Tibial nerve (tissue), 4 donors: ENCODE data around the gene GSN. TPM values are rescaled to one million over a fixed set of nuclear protein-coding genes. Genes with fewer than 3 reads are reported as not detected.
A peak's percentile ranks its signal among the peaks of the same experiment; 100 is the strongest.

Experiments
- DNase-seq, 2 donors: peaks; one replicate each; pipeline ENCODE4 v3.0.0-alpha.2; 2019; ENCODE audit warnings: low spot score in 2 of 2
- H3K27ac ChIP-seq, 4 donors: fragments of 200-600 bp; sonication (generic) in 3 of 4; one replicate each; pipeline ENCODE4 v1.5.1; 2017 to 2019; ENCODE audit warnings: mild to moderate bottlenecking in 1 of 4
- H3K27me3 ChIP-seq, 2 donors: fragments of 200-600 bp; sonication (generic) in 1 of 2; one replicate each; pipeline versions ENCODE4 v1.5.1 to v1.6.0; 2017 to 2019
- H3K36me3 ChIP-seq, 3 donors: fragments of 200-600 bp; sonication (generic); one replicate each; pipeline ENCODE4 v1.5.1; 2018 to 2019
- H3K4me1 ChIP-seq, 4 donors: fragments of 200-600 bp; sonication (generic) in 3 of 4; one replicate each; pipeline ENCODE4 v1.5.1; 2017 to 2019
- H3K4me3 ChIP-seq, 4 donors: fragments of 200-600 bp; sonication (generic) in 3 of 4; one replicate each; pipeline ENCODE4 v1.5.1; 2017 to 2019; ENCODE audit warnings: mild to moderate bottlenecking in 1 of 4, moderate library complexity in 1 of 4
- H3K9me3 ChIP-seq, 4 donors: fragments of 200-600 bp; sonication (generic) in 3 of 4; one replicate each; pipeline ENCODE4 v1.5.1; 2017 to 2019
- EP300 ChIP-seq, 2 donors: sonication (generic); formaldehyde crosslinking; IDR thresholded peaks; one replicate each; pipeline ENCODE4 v1.6.1; 2017; ENCODE audit warnings: antibody characterized with exemption in 2 of 2, mild to moderate bottlenecking in 1 of 2
- POLR2A ChIP-seq, 2 donors: fragments of 450-650 bp; IDR thresholded peaks; one replicate each; pipeline ENCODE4 v1.6.1; 2017; ENCODE audit warnings: antibody characterized with exemption in 2 of 2, mild to moderate bottlenecking in 2 of 2, moderate library complexity in 2 of 2
- WGBS, 2 donors: methylation state at CpG; one replicate each; pipeline ENCODE4 v1.1.5; 2018; 5-methylcytosine and 5-hydroxymethylcytosine counted together
- total RNA-seq, 4 donors: library from RNA; depleted of rRNA; stranded (reverse); fragments of >200 nt; gene quantifications; one replicate each; pipeline ENCODE4 v1.1.0, GENCODE V29; 2016
- TF ChIP-seq, protein P1 (sequence below), 5 experiments: fragments of 200-600 bp in 3 of 5; fragments of 450-650 bp in 2 of 5; sonication (generic) in 3 of 5; IDR thresholded peaks; one replicate each; pipeline ENCODE4 v1.5.1; 2016 to 2019; ENCODE audit warnings: antibody characterized with exemption in 5 of 5, mild to moderate bottlenecking in 3 of 5, moderate library complexity in 2 of 5

GSN gene
- total RNA-seq, 4 donors from 2014 or later = 1,899 to 6,678 (median 4,539) TPM

DNA sequence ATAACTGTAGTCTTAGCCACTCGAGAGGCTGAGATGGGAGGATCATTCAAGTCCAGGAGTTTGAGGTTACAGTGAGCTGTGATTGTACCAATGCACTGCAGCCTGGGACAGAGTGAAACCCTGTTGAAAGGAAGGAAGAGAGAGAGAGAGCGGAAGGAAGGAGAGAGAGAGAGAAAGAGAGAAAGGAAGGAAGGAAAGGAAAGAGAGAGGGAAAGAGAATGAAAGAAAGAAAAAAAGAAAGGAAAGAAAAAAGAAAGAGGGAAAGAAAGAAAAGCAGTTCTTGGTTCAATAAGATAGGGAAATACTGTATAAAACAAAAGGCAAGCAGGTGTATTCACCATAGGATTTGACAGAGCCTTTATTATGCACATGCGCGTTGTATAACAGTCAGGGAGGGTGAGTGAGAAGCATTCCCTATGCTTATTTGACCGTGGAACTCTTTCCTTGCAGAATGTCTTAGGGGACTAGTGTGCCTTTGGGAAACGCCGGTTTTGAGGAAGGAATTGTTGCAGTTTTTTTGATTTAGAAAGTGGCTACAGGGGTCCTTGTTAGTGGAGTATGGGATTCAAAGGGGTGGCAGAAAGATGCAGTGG, 42.0 kb downstream of the GSN start:
- Histone ChIP-seq H3K27ac (peak overlapping the region in 2 of 4 donors; percentile 37), H3K36me3 (peaks cover 5 to 100% (median 35%) of the 10 kb centered on the region in 3 donors)

DNA sequence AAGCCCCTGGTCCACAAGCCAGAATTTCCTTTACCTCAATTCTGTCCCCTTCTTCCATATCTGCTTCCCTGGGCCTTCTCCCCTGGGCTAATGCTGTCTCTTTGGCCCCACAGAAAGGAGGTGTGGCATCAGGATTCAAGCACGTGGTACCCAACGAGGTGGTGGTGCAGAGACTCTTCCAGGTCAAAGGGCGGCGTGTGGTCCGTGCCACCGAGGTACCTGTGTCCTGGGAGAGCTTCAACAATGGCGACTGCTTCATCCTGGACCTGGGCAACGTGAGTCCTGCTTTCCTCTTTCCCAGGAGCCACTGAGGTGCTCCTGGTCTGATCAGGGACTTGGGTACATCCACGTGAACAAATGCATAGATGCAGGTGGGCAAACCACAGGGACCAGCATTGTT, 42.6 kb downstream of the GSN start:
- peak overlapping the region in 2 of 4 donors; percentile 37 for H3K27ac ChIP-seq
- 79 to 85% methylated on average over 9 of the region's 9 CpGs for WGBS, 2 donors
- peak in 1 of 2 donors; percentile 9 for DNase-seq
- no peaks in the 10 kb centered on the region for H3K27me3 ChIP-seq
- no peaks in the 10 kb centered on the region for H3K9me3 ChIP-seq
- no peak overlapping the region for H3K4me3 ChIP-seq
- H3K4me1 ChIP-seq = peaks cover 0 to 83% (median 8%) of the 10 kb centered on the region in 4 donors
- H3K36me3 ChIP-seq = peaks cover 5 to 100% (median 36%) of the 10 kb centered on the region in 3 donors
- TF ChIP-seq, protein P1, sequence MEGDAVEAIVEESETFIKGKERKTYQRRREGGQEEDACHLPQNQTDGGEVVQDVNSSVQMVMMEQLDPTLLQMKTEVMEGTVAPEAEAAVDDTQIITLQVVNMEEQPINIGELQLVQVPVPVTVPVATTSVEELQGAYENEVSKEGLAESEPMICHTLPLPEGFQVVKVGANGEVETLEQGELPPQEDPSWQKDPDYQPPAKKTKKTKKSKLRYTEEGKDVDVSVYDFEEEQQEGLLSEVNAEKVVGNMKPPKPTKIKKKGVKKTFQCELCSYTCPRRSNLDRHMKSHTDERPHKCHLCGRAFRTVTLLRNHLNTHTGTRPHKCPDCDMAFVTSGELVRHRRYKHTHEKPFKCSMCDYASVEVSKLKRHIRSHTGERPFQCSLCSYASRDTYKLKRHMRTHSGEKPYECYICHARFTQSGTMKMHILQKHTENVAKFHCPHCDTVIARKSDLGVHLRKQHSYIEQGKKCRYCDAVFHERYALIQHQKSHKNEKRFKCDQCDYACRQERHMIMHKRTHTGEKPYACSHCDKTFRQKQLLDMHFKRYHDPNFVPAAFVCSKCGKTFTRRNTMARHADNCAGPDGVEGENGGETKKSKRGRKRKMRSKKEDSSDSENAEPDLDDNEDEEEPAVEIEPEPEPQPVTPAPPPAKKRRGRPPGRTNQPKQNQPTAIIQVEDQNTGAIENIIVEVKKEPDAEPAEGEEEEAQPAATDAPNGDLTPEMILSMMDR (IDR thresholded peaks at IDR 0.05) = no peak
- TF ChIP-seq EP300 (IDR thresholded peaks at IDR 0.05) (peak in 1 of 2 donors; percentile 20), POLR2A (IDR thresholded peaks at IDR 0.05) (no peak)

More for the DNA sequence above, 42.0 kb downstream of the GSN start:
- Histone ChIP-seq H3K9me3 (no peaks in the 10 kb centered on the region), H3K4me1 (peaks cover 0 to 83% (median 14%) of the 10 kb centered on the region in 4 donors), H3K4me3 (no peak overlapping the region), H3K27me3 (no peaks in the 10 kb centered on the region)
- DNase-seq = no peak
- WGBS, 2 donors = 88% methylated on average over 7 of the region's 7 CpGs
- TF ChIP-seq POLR2A (IDR thresholded peaks at IDR 0.05) (no peak), EP300 (IDR thresholded peaks at IDR 0.05) (no peak)
- TF ChIP-seq, protein P1 (IDR thresholded peaks at IDR 0.05) = no peak

DNA sequence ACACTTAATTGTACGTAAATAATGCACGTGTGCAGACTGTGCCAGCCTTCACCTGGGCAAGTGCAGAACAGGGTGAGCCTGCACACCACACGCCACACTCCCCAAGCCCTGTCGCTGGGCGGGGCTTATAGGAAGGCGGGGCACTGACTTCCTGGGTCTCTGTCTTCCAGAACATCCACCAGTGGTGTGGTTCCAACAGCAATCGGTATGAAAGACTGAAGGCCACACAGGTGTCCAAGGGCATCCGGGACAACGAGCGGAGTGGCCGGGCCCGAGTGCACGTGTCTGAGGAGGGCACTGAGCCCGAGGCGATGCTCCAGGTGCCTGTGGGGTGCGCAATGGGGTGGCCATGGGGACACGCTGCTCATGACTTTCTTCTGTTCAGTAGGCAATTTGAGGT, 44.2 kb downstream of the GSN start:
- TF ChIP-seq, protein P1 (IDR thresholded peaks at IDR 0.05) = no peak
- TF ChIP-seq EP300 (IDR thresholded peaks at IDR 0.05) = no peak
- no peak for TF ChIP-seq POLR2A (IDR thresholded peaks at IDR 0.05)
- Histone ChIP-seq H3K27me3 (no peaks in the 10 kb centered on the region), H3K4me3 (no peak overlapping the region), H3K4me1 (peaks cover 0 to 83% (median 7%) of the 10 kb centered on the region in 4 donors), H3K36me3 (peaks cover 5 to 100% (median 34%) of the 10 kb centered on the region in 3 donors), H3K27ac (no peak overlapping the region), H3K9me3 (no peaks in the 10 kb centered on the region)
- DNase-seq = peak in 1 of 2 donors; percentile 19
- WGBS, 2 donors = 92 to 93% methylated on average over 17 of the region's 17 CpGs

DNA sequence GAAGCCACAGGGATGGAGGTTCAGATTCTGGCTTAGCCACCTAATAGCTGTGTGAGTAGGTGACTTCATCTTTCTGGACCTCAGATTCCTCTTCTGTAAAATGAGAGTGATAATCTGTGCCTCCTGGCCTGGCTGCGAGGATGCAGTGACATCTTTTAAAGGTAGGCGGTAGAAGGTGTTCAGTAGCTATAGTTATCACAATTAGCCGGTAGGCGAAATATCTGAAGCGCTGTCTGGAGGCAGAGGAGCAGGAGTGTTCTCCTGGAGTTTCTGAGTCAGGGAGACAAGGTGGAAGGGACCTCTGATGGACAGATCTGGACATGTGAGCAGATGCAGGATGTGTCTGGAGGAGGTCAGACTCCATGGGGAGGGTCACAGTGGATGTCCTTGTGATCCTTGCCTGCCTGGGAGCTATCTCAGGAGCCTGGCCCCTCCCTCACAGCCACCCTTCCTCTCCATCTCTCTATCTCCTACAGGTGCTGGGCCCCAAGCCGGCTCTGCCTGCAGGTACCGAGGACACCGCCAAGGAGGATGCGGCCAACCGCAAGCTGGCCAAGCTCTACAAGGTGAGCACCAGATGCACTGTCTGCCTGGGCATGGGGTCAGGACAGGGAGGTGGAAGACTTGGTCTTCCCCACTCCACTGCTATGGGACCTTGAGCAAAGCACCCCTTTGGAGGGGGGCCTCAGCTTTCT, 45.6 kb downstream of the GSN start:
- DNase-seq = peak in 1 of 2 donors; percentile 14
- Histone ChIP-seq H3K4me3 (no peak overlapping the region), H3K27ac (peak overlapping the region in 2 of 4 donors; percentile 57 to 60), H3K36me3 (peaks cover 12 to 100% (median 36%) of the 10 kb centered on the region in 3 donors), H3K9me3 (no peaks in the 10 kb centered on the region), H3K27me3 (no peaks in the 10 kb centered on the region), H3K4me1 (peaks cover 0 to 84% (median 12%) of the 10 kb centered on the region in 4 donors)
- TF ChIP-seq, protein P1 (IDR thresholded peaks at IDR 0.05) = no peak
- TF ChIP-seq POLR2A (IDR thresholded peaks at IDR 0.05) (no peak), EP300 (IDR thresholded peaks at IDR 0.05) (no peak)
- 98 to 99% methylated on average over 10 of the region's 10 CpGs for WGBS, 2 donors

DNA sequence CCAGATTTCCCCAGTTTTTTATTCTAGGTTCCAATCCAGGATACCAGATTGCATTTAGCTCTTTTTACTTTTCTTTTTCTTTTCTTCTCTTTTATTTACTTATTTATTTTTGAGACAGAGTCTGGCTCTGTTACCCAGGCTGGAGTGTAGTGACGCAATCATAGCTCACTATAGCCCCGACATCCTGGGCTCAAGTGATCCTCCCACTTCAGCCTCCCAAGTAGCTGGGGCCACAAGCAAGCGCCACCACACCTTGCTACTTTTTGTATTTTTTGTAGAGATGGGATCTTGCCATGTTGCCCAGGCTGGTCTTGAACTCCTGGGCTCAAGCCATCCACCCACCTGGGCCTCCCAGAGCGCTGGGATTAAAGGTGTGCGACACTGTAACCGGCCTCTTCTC, 48.4 kb downstream of the GSN start:
- TF ChIP-seq, protein P1 (IDR thresholded peaks at IDR 0.05) = no peak
- no peak for TF ChIP-seq EP300 (IDR thresholded peaks at IDR 0.05)
- TF ChIP-seq POLR2A (IDR thresholded peaks at IDR 0.05) = no peak
- Histone ChIP-seq H3K27me3 (no peaks in the 10 kb centered on the region), H3K4me1 (peaks cover 0 to 88% (median 24%) of the 10 kb centered on the region in 4 donors), H3K9me3 (no peaks in the 10 kb centered on the region), H3K36me3 (peaks cover 16 to 90% (median 38%) of the 10 kb centered on the region in 3 donors), H3K27ac (peak overlapping the region in 3 of 4 donors; percentile 67 to 89 (median 84)), H3K4me3 (no peak overlapping the region)
- WGBS, 2 donors = 83 to 91% methylated on average over 6 of the region's 6 CpGs
- DNase-seq = no peak
